ENCODE results near the gene LEFTY1.
"Not testable (repeated sequence)": the region's sequence is repeated elsewhere in the genome, so short reads cannot be mapped to it uniquely, and the experiment has no call there.

LEFTY1 gene

DNA sequence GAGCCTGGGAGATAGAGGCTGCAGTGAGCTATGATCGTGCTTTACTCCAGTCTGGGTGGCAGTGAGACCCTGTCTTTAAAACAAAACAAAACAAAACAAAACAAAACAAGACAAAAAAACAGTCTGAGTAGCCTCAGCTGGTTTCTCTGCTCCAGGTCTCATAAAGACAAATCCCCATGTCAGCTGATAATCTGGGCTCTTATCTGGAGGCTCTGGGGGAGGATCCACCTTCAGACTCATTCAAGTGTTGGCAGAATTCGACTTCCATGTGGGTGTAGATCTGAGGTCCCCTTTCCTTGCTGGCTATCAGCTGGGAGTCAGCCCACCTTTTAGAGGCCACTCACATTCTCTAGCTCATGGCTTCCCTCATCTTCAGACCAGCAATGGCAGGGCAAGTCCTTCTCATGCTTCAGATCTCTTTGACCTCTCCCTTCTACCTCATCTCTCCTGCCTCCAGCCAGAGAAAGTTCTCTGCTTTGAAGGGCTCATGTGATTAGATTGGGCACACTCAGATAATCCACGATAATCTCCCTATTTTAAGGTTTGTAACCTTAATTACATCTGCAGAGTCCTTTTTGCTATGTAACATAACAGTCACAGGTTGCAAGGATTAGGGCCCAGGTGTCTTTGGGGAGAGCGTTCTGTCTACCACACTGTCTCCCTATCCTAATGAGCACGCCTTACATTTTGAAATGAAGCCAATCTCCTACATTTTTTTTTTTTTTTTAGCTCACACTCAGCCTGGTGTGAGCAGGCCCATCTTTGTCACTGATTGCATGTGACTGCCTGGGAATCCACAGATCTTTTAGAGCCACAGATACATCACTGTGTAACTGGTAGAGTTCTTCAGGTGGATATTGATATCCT lies 42.6 kb upstream of the LEFTY1 start:
- FAIRE-seq, result no peak
- TF ChIP-seq CTCF (IDR thresholded peaks at IDR 0.05; ENCODE audit: insufficient read depth, missing control alignments), result no peak
- no peak for DNase-seq (ENCODE audit: insufficient read length, low spot score)

GRCh38 chr1:225930566-225930965 lies 41.6 kb upstream of the LEFTY1 start:
- DNase-seq (ENCODE audit: insufficient read length, low spot score) (no peak), FAIRE-seq (no peak)
- no peak for TF ChIP-seq CTCF (IDR thresholded peaks at IDR 0.05; ENCODE audit: insufficient read depth, missing control alignments)

GRCh38 chr1:225929462-225929861 lies 40.5 kb upstream of the LEFTY1 start:
- DNase-seq (ENCODE audit: insufficient read length, low spot score); FAIRE-seq: not testable (repeated sequence)

DNA sequence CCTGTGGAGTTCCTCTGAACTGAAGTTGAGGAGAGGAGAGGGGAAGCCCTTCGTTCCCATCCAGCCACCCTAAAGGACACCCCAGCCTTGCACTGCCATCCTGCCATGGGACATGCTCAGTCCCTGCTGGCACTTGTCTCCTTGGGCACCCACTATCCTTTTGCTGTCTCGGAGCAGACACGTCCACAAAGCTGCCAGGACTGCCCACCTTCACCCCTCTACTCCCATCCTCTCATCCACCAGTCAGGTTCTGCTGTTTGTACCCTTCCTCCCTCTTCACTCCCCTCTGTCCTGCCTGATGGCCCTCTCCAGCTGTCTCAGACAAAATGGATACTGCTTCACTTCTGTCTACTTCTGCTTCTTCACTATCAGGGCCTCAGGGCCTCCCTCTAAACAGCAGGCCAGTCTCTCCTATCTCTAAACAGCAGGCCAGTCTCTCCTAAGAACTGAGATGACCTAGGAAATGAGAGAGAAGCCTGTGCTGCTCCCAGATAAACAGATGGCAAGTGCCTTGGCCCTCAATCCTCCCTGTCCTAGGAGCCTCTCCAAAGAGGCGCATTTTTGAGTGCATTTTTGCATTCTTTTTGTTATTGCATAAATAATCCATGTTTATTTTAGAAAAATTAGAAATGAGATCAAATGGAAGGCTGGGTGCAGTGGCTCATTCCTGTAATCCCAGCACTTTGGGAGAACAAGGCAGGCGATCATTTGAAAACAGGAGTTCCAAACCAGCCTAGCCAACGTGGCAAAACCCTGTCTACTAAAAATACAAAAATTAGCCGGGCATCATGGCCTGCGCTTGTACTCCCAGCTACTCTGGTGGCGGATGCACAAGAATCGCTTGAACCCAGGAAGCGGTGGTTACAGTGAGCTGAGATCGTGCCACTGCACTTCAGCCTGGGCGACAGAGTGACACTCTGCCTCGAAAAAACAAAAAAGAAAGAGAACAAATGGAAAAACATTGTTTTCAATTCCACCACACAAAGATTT lies 39.5 kb upstream of the LEFTY1 start:
- no peak for FAIRE-seq
- TF ChIP-seq CTCF (IDR thresholded peaks at IDR 0.05; ENCODE audit: insufficient read depth, missing control alignments), result no peak
- no peak for DNase-seq (ENCODE audit: insufficient read length, low spot score)

- TF ChIP-seq CTCF (IDR thresholded peaks at IDR 0.05; ENCODE audit: insufficient read depth, missing control alignments), result no peak
- FAIRE-seq (no peak), DNase-seq (ENCODE audit: insufficient read length, low spot score) (no peak)
These were observed 37.7 kb upstream of the LEFTY1 start for GRCh38 chr1:225926551-225927113.

GRCh38 chr1:225923692-225924555 lies 35.0 kb upstream of the LEFTY1 start, which contains the start of gene PYCR2:
TSS of gene PYCR2 (minus strand) at chr1:225924250. CDS start at chr1:225924110, 140 bp downstream.
- no peak for TF ChIP-seq CTCF (IDR thresholded peaks at IDR 0.05; ENCODE audit: insufficient read depth, missing control alignments)
- no peak for FAIRE-seq

More at GRCh38 chr1:225923692-225924555, 35.0 kb upstream of the LEFTY1 start, which contains the start of gene PYCR2:
- peak; percentile 100 for DNase-seq (ENCODE audit: insufficient read length, low spot score)
